ENCODE results near the gene ZSCAN16. TPM values are rescaled to one million over a fixed set of nuclear protein-coding genes. Genes with fewer than 3 reads are reported as not detected.
A peak's percentile ranks its signal among the peaks of the same experiment; 100 is the strongest.

Gene ZSCAN16
- total and polyA plus RNA-seq, 2 of the 13 experiments (the other 11 are each of a cell fraction or from before 2014, with no cell fraction given): 5.7 to 12.7 TPM

- TF ChIP-seq ZFY (CRISPR knock-in tag; IDR thresholded peaks at IDR 0.05) (peak; percentile 96), ZMAT5 (CRISPR knock-in tag; IDR thresholded peaks at IDR 0.05; ENCODE audit: borderline replicate concordance, low read depth) (no peak), ARID4A (CRISPR knock-in tag; IDR thresholded peaks at IDR 0.05; ENCODE audit: borderline replicate concordance) (peak; percentile 94; the same call in 1 of the 2 replicates), ZNF280D (CRISPR knock-in tag; IDR thresholded peaks at IDR 0.05) (peak; percentile 93), THAP11 (CRISPR knock-in tag; IDR thresholded peaks at IDR 0.05) (peak; percentile 94), TBP (CRISPR knock-in tag; IDR thresholded peaks at IDR 0.05) (no peak), ZNF563 (CRISPR knock-in tag; IDR thresholded peaks at IDR 0.05) (peak; percentile 79), TOE1 (CRISPR knock-in tag; IDR thresholded peaks at IDR 0.05) (no peak; the same call in none of the 2 replicates), ZFX (CRISPR knock-in tag; IDR thresholded peaks at IDR 0.05; ENCODE audit: low read depth) (peak; percentile 97), MNT (IDR thresholded peaks at IDR 0.05) (no peak), PCBP2 (optimal IDR thresholded peaks at IDR 0.05; ENCODE audit: low read depth, low read length, poor library complexity, severe bottlenecking) (peak; percentile 45), HOXA5 (CRISPR knock-in tag; IDR thresholded peaks at IDR 0.05) (peak; percentile 96), KDM4B (CRISPR knock-in tag; IDR thresholded peaks at IDR 0.05) (peak; percentile 71; the same call in 1 of the 2 replicates), ZNF878 (CRISPR knock-in tag; IDR thresholded peaks at IDR 0.05) (peak; percentile 99), ZNF749 (CRISPR knock-in tag; IDR thresholded peaks at IDR 0.05; ENCODE audit: borderline replicate concordance) (no peak), SMAD3 (CRISPR knock-in tag; IDR thresholded peaks at IDR 0.05) (peak; percentile 98), ASH2L (IDR thresholded peaks at IDR 0.05; ENCODE audit: insufficient read length, low read depth, low read length) (peak; percentile 100), ZBTB43 (CRISPR knock-in tag; conservative IDR thresholded peaks at IDR 0.05) (peak; percentile 71)
Observed at GRCh38 chr6:28136585-28137504, 12.4 kb downstream of the ZSCAN16 start (continued).
